CD4-positive, alpha-beta memory T cell (primary cell): ENCODE measurements around the gene TBL1XR1. TPM values are rescaled to one million over a fixed set of nuclear protein-coding genes. Genes with fewer than 3 reads are reported as not detected.

Experiments used
- CTCF ChIA-PET: fragments of 350-600 bp; sonication (Branson Sonifier 250); formaldehyde crosslinking; loops from one replicate; lab custom pipeline; 2021; ENCODE audit warnings: inconsistent platforms; ENCODE audit not compliant: partially characterized antibody; lab: Charles Lee
- POLR2A ChIA-PET: fragments of 350-600 bp; sonication (Branson Sonifier 250); formaldehyde crosslinking; loops from one replicate; lab custom pipeline; 2021; ENCODE audit not compliant: partially characterized antibody; lab: Charles Lee
- DNase-seq, 5 donors: peaks; one replicate each; pipeline versions ENCODE4 v3.0.0 to v3.0.0-alpha.2; 2020 to 2022; ENCODE audit warnings: mixed read lengths in 1 of 5
- H3K27ac ChIP-seq: one replicate; pipeline ENCODE4 v1.7.0; 2013; ENCODE audit warnings: low read depth, low read length
- H3K27me3 ChIP-seq: 2 replicates; pipeline ENCODE4 v1.7.0; 2013; ENCODE audit warnings: mild to moderate bottlenecking, low read length, moderate library complexity; ENCODE audit not compliant: insufficient read depth
- H3K36me3 ChIP-seq: 2 replicates; pipeline ENCODE4 v1.7.0; 2013; ENCODE audit warnings: mild to moderate bottlenecking, low read length, moderate library complexity; ENCODE audit not compliant: insufficient read depth
- H3K4me1 ChIP-seq: 2 replicates; pipeline ENCODE4 v1.7.0; 2013; ENCODE audit warnings: mild to moderate bottlenecking, low read length, moderate library complexity; ENCODE audit not compliant: insufficient read depth
- H3K4me3 ChIP-seq, 2 donors: one replicate each; pipeline ENCODE4 v1.7.0; 2013; ENCODE audit warnings: low read length in 2 of 2, mild to moderate bottlenecking in 1 of 2
- H3K9me3 ChIP-seq, 2 donors: one replicate each; pipeline ENCODE4 v1.7.0; 2013; ENCODE audit warnings: low read length in 2 of 2, control low read depth in 1 of 2; ENCODE audit not compliant: control insufficient read depth in 1 of 2
- H3K27ac Mint-ChIP-seq, 7 donors: one replicate each; pipeline ENCODE4 v1.8.0; 2020 to 2021; ENCODE audit warnings: mixed read lengths in 7 of 7, mild to moderate bottlenecking in 6 of 7, inconsistent platforms in 3 of 7, moderate library complexity in 3 of 7
- H3K27me3 Mint-ChIP-seq, 2 donors: one replicate each; pipeline ENCODE4 v1.8.0; 2020 to 2021; ENCODE audit warnings: mixed read lengths in 2 of 2
- H3K36me3 Mint-ChIP-seq, 2 donors: one replicate each; pipeline ENCODE4 v1.8.0; 2020 to 2021; ENCODE audit warnings: mixed read lengths in 2 of 2, inconsistent platforms in 1 of 2, mild to moderate bottlenecking in 1 of 2
- H3K4me1 Mint-ChIP-seq, 4 donors: one replicate each; pipeline ENCODE4 v1.8.0; 2020 to 2021; ENCODE audit warnings: mixed read lengths in 4 of 4, mild to moderate bottlenecking in 1 of 4
- H3K4me3 Mint-ChIP-seq, 8 donors: one replicate each; pipeline ENCODE4 v1.8.0; 2020 to 2021; ENCODE audit warnings: mixed read lengths in 8 of 8, mild to moderate bottlenecking in 7 of 8, moderate library complexity in 6 of 8, inconsistent platforms in 3 of 8
- H3K9me3 Mint-ChIP-seq, 8 donors: one replicate each; pipeline ENCODE4 v1.8.0; 2020 to 2021; ENCODE audit warnings: mixed read lengths in 8 of 8, mild to moderate bottlenecking in 5 of 8, inconsistent platforms in 3 of 8, moderate library complexity in 1 of 8
- intact Hi-C: fragments of 100-400 bp; cut with micrococcal nuclease; formaldehyde crosslinking; loops from one replicate; pipeline ENCODE4 v1.15.1; 2023
- polyA plus RNA-seq, 2 donors: library from polyadenylated mRNA; unstranded; fragments of 300-500 nt; fragmentation: Illumina TruSeq; gene quantifications; one replicate each; pipeline ENCODE4 v1.2.3, GENCODE V29; 2021
- total RNA-seq, 2 experiments: library from RNA; stranded (reverse); gene quantifications; one replicate each; pipeline ENCODE4 v1.2.3, GENCODE V29; 2021

TBL1XR1 gene
- total and polyA plus RNA-seq, 4 experiments from 2014 or later, result 20.1 to 172 (median 100) TPM

DNA sequence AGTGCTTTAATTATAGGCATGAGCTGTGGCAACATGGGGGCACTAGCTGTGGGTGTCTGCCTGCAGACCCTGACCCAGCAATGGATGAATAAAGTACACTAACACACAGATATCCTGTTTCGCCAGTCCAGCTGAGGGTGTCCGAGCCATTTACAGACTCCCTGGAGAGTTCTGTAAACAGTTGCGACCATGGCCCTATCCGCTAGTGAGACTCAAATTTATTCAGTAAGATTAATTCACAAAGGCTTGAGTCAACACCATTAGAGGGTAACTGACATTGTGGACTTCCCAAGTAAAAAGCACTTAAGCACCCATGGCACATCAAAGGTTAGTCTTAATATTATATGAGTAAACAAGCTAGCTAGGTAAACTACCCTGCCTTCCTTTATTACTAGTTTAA, 161.6 kb downstream of the TBL1XR1 start:
- H3K36me3 Mint-ChIP-seq, result peaks cover 60 to 72% of the 10 kb centered on the region in 2 donors
- H3K27me3 Mint-ChIP-seq, result no peaks in the 10 kb centered on the region
- Histone ChIP-seq H3K27me3 (no peaks in the 10 kb centered on the region), H3K27ac (no peak overlapping the region), H3K9me3 (no peaks in the 10 kb centered on the region), H3K4me1 (no peaks in the 10 kb centered on the region), H3K4me3 (no peak overlapping the region), H3K36me3 (peaks cover 30% of the 10 kb centered on the region)
- H3K4me1 Mint-ChIP-seq, result peaks cover 0 to 9% (median 6%) of the 10 kb centered on the region in 4 donors
- no peak overlapping the region for H3K27ac Mint-ChIP-seq
- H3K4me3 Mint-ChIP-seq, result no peak overlapping the region
- ChIA-PET CTCF (interaction anchor here (0.9 kb wide), 1 partner anchor 15 kb away, joined by 3 read pairs; no protein-coding TSS in a partner anchor), POLR2A (no interaction called here)
- intact Hi-C loops, result no loop called here
- DNase-seq, result no peak
- no peaks in the 10 kb centered on the region for H3K9me3 Mint-ChIP-seq

DNA sequence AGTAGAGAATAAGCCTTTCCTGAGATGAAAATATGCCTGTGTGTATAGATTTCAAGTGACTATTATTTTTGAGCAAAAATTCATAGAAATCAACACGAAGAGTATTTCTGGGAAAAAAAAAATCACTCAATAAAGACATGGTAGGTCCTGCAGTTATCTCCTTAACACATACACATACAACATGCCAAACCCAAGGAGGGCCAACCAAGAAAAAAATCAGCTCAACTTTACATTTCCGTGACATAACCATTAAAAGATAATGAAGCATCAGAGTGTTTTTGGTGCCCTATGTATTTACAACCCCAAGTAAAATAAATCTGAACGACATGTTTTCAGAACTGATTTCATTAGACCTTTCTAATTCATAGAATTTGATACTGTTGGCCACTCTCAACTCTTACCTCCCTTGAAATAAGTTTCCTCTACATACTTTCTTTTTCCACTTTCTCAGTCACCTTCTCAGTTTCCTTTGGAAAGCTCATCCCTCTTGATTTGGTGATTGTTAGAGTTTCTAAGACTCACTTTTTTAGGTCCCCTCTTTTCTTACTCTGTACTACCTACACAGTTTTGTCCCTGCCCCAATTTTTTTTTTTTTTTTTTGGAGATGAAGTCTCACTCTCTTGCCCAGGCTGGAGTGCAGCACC, 162.3 kb downstream of the TBL1XR1 start:
- H3K27me3 Mint-ChIP-seq, result no peaks in the 10 kb centered on the region
- H3K9me3 Mint-ChIP-seq, result no peaks in the 10 kb centered on the region
- H3K9me3 ChIP-seq, result no peaks in the 10 kb centered on the region
- H3K36me3 Mint-ChIP-seq, result peaks cover 65 to 72% of the 10 kb centered on the region in 2 donors
- no peak overlapping the region for H3K4me3 ChIP-seq
- H3K36me3 ChIP-seq, result peaks cover 30% of the 10 kb centered on the region
- DNase-seq, result no peak
- peaks cover 0 to 4% (median 4%) of the 10 kb centered on the region in 4 donors for H3K4me1 Mint-ChIP-seq
- peak overlapping the region in 3 of 7 donors; percentile 24 to 79 (median 68) for H3K27ac Mint-ChIP-seq
- no peaks in the 10 kb centered on the region for H3K27me3 ChIP-seq
- no peaks in the 10 kb centered on the region for H3K4me1 ChIP-seq
- CTCF ChIA-PET, result interaction anchor here (0.9 kb wide), 1 partner anchor 15 kb away, joined by 3 read pairs; no protein-coding TSS in a partner anchor
- H3K27ac ChIP-seq, result no peak overlapping the region
- POLR2A ChIA-PET, result no interaction called here
- H3K4me3 Mint-ChIP-seq, result no peak overlapping the region
- intact Hi-C loops, result no loop called here

DNA sequence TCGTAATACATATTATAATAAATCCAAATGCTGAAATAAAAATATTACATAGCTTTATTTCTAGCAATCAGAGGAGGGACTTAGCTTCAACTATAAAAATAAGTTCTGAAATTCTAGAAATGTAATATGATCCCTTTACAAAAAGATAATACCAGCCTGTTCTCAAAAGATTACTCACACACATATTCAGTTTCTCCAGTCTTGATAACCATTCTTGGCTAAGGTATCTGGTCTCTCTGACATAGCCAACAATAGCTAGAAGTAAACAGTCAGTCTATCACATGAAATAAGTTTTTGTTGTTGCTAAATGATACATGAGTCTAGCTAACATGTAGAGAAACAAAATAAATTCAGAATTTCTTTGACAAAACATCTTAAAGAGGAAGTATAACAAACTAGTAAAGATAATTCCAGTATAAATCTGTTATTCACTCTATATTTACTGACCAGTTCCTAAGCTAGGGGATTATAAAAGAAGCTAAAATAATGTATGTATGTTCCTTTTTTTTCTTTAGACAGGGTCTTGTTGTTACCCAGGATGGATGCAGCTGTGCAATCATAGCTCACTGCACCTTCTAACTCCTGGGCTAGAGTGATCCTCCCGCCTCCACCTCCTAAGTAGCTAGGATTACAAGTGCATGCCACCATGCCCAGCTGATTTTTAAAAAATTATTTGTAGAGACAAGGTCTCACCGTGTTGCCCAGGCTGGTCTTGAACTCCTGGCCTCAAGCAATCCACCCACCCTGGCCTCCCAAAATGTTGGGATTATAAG, 170.6 kb downstream of the TBL1XR1 start:
- H3K27ac Mint-ChIP-seq, result peak overlapping the region in 5 of 7 donors; percentile 31 to 84 (median 42)
- Histone ChIP-seq H3K4me3 (no peak overlapping the region), H3K36me3 (peaks cover 12% of the 10 kb centered on the region), H3K9me3 (no peaks in the 10 kb centered on the region), H3K27ac (no peak overlapping the region), H3K27me3 (no peaks in the 10 kb centered on the region), H3K4me1 (no peaks in the 10 kb centered on the region)
- no peak for DNase-seq
- H3K4me1 Mint-ChIP-seq, result peaks cover 0 to 2% (median 0%) of the 10 kb centered on the region in 4 donors
- no peaks in the 10 kb centered on the region for H3K27me3 Mint-ChIP-seq
- POLR2A ChIA-PET, result no interaction called here
- no peaks in the 10 kb centered on the region for H3K9me3 Mint-ChIP-seq
- intact Hi-C loops, result no loop called here
- CTCF ChIA-PET, result interaction anchor here (1.4 to 1.6 kb wide), 2 partner anchors 13 to 25 kb away, joined by 3 read pairs; no protein-coding TSS in a partner anchor
- no peak overlapping the region for H3K4me3 Mint-ChIP-seq
- H3K36me3 Mint-ChIP-seq, result peaks cover 59 to 63% of the 10 kb centered on the region in 2 donors

DNA sequence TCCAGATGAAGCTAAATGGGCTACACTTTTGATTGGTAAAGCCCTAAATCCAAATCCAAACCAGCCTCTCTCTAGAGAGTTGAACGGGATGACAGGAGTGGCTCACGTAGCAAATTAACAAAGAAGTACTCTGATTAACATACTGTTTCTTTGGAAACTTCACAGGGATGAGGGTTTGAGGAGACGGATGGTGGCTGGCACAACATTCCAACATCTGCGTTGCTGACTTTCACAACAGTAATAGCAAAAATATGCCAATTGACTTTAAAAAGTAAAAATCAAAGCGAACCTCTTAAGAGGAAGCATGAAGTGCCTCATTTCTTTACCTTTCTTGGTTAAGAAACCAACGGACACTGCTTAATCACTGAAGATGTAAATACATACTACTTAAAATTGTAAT, 181.4 kb downstream of the TBL1XR1 start:
- H3K4me1 Mint-ChIP-seq, result peaks cover 0 to 2% (median under 1%) of the 10 kb centered on the region in 4 donors
- H3K27me3 Mint-ChIP-seq, result no peaks in the 10 kb centered on the region
- no peak overlapping the region for H3K27ac Mint-ChIP-seq
- no peak overlapping the region for H3K4me3 Mint-ChIP-seq
- H3K9me3 ChIP-seq, result no peaks in the 10 kb centered on the region
- no peaks in the 10 kb centered on the region for H3K27me3 ChIP-seq
- peaks cover 7 to 23% of the 10 kb centered on the region in 2 donors for H3K36me3 Mint-ChIP-seq
- intact Hi-C loops, result no loop called here
- H3K27ac ChIP-seq, result no peak overlapping the region
- H3K4me3 ChIP-seq, result no peak overlapping the region
- peaks cover 3% of the 10 kb centered on the region for H3K36me3 ChIP-seq
- POLR2A ChIA-PET, result no interaction called here
- DNase-seq, result no peak
- H3K9me3 Mint-ChIP-seq, result peaks cover 0 to 3% (median 0%) of the 10 kb centered on the region in 8 donors
- H3K4me1 ChIP-seq, result no peaks in the 10 kb centered on the region
- CTCF ChIA-PET, result no interaction called here

DNA sequence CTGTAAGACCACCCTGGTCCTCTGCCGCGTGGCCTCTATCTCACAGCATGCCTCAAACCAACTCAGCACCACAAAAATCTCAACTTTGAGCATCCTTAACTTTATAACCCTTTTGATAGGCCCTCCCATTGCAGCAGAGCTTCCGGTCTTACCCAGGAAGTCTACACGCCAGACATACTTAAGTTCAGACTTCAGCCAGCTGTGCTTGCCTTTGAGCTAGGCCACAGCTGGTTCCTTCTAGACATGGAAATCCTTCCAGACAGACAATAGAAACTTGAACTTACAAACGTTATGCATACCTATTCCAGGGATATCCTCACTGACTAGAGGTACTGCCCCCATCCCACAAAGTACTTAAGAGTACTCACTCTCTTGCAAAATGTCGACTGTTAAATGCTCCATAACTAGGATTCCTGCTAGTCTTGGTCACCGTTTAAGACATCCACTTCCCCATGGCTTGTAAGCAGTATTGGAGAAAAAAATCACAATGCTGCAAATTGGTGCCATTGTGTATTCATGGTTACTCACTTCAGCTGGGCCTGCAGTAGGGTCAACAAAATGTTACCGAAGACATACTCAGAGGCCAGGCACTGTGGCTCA, 183.5 kb downstream of the TBL1XR1 start:
- H3K27ac Mint-ChIP-seq, result no peak overlapping the region
- POLR2A ChIA-PET, result no interaction called here
- H3K9me3 Mint-ChIP-seq, result peaks cover 0 to 2% (median 0%) of the 10 kb centered on the region in 8 donors
- H3K4me3 ChIP-seq, result no peak overlapping the region
- no peak overlapping the region for H3K4me3 Mint-ChIP-seq
- no peaks in the 10 kb centered on the region for H3K4me1 ChIP-seq
- no peaks in the 10 kb centered on the region for H3K27me3 ChIP-seq
- DNase-seq, result no peak
- H3K36me3 Mint-ChIP-seq, result peaks cover 3 to 14% of the 10 kb centered on the region in 2 donors
- no peak overlapping the region for H3K27ac ChIP-seq
- H3K9me3 ChIP-seq, result no peaks in the 10 kb centered on the region
- H3K4me1 Mint-ChIP-seq, result peaks cover 0 to 2% (median under 1%) of the 10 kb centered on the region in 4 donors
- intact Hi-C loops, result no loop called here
- no peaks in the 10 kb centered on the region for H3K27me3 Mint-ChIP-seq
- H3K36me3 ChIP-seq, result no peaks in the 10 kb centered on the region
- CTCF ChIA-PET, result no interaction called here

DNA sequence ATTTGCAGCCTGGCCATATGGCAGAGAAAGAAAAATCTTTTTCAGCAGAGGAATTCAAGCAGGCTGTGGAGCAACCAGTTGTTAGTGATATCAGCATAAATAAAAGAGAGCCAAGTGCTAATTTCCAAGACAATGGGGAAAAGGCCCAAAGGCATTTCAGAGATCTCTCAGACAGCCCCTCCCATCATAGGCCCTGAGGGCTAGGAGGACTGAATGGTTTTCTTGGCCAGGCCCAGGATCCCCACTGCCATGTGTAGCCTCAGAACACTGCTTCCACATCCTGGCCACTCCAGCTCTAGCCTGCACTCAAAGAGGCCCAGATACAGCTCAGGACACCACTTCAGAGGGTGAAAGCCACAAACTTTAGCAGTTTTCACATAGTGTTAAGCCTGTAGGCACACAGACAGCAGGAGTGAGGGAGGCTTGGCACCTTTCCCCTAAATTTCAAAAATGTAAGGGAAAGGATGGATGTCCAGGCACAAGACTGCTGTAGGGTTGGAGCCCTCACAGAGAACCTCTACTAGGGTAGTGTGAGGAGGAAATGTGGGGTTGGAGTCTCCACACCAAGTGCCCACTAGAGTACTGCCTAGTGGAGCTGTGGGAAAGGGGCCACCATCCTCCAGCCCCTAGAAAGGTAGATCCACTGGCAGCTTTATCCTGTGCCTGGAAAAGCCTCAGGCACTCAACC, 191.4 kb downstream of the TBL1XR1 start:
- Histone ChIP-seq H3K4me1 (no peaks in the 10 kb centered on the region), H3K27ac (no peak overlapping the region), H3K9me3 (peaks cover 0 to 12% of the 10 kb centered on the region in 2 donors), H3K36me3 (no peaks in the 10 kb centered on the region), H3K27me3 (no peaks in the 10 kb centered on the region), H3K4me3 (no peak overlapping the region)
- ChIA-PET POLR2A (no interaction called here), CTCF (no interaction called here)
- Mint-ChIP-seq H3K27ac (no peak overlapping the region), H3K4me3 (no peak overlapping the region), H3K36me3 (peaks cover 10 to 27% of the 10 kb centered on the region in 2 donors), H3K27me3 (no peaks in the 10 kb centered on the region), H3K9me3 (peaks cover 2 to 37% (median 21%) of the 10 kb centered on the region in 8 donors), H3K4me1 (no peaks in the 10 kb centered on the region)
- intact Hi-C loops, result no loop called here
- no peak for DNase-seq
